Mesodermal cell (in vitro differentiated cells): ENCODE results near the gene KIF26B.

Source experiments
- H3K27ac ChIP-seq: 2 replicates; pipeline ENCODE4 v1.7.0; 2013; ENCODE audit warnings: mild to moderate bottlenecking, low read depth, low read length, moderate library complexity; ENCODE audit not compliant: severe bottlenecking
- H3K36me3 ChIP-seq: 2 replicates; pipeline ENCODE4 v1.7.1; 2013; ENCODE audit warnings: mild to moderate bottlenecking, low read length, moderate library complexity; ENCODE audit not compliant: control insufficient read depth, insufficient read depth
- H3K4me1 ChIP-seq: one replicate; pipeline ENCODE4 v1.7.1; 2013; ENCODE audit warnings: mild to moderate bottlenecking, low read length; ENCODE audit not compliant: insufficient read depth, control insufficient read depth, poor library complexity, severe bottlenecking
- H3K4me3 ChIP-seq: 2 replicates; pipeline ENCODE4 v1.7.0; 2013; ENCODE audit warnings: low read length, control low read depth, mild to moderate bottlenecking; ENCODE audit not compliant: insufficient read depth, poor library complexity, severe bottlenecking; ENCODE audit errors: extremely low read depth
- H3K9me3 ChIP-seq: 2 replicates; pipeline ENCODE4 v1.7.1; 2013; ENCODE audit warnings: mild to moderate bottlenecking, low read length, moderate library complexity; ENCODE audit not compliant: control insufficient read depth
- WGBS, 2 experiments: methylation state at CpG; one replicate each; pipeline ENCODE4 v1.1.5; 2013; ENCODE audit warnings: missing lambda C conversion rate in 2 of 2; ENCODE audit not compliant: insufficient coverage in 2 of 2; 5-methylcytosine and 5-hydroxymethylcytosine counted together

Gene KIF26B

DNA sequence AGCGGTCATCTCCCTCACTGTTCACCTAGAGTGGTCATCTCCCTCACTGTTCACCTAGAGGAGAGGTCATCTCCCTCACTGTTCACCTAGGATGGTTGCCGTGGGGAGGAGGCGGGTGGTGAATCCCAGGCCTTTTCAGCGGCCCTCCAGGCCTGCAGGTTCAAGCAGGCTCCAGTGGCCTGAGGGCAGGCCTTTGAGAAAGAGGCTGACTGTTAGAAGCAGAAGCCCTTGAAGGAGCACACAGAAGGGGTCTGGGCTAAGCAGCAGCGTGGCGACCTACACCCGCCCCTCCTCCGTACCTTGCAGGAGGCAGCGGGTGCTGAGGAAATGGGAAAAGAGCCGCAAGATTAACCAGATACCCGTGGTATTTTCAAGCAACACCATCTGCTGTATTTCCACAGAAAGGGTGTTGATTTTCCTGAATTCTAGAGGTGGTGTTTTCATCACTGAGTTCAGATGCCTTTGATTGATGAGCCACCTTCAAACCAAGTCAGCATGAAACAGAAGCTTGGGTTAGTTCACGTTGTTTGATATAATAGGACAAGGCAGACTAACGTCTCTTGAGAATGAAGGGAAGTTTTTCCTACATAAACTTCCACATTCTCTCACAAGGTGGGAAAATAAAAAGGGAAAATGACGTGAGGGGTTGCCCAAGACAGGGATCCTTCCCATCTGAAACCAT lies 289.5 kb downstream of the KIF26B start:
- no peak overlapping the region for H3K27ac ChIP-seq

DNA sequence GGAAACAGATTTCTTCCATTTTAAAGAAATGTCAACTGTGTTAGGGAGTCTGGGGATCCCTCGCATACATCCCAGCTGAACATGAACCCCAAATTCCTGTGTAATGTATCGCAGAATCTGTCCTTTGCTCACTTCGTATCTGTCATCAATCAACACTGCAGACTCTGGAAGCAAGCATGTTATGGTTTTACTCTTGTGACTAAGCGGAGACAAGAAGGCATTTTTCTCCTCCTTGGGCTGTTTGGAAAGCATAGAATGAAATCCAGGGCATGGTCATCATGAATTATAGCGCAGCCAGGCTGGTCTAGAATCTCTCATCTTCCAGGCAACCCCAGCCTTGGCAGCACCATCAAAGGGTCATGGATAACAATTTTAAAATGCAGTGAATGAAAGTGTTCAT lies 290.2 kb downstream of the KIF26B start:
- H3K27ac ChIP-seq, result no peak overlapping the region
- H3K9me3 ChIP-seq, result peaks cover 5% of the 10 kb centered on the region
- no peaks in the 10 kb centered on the region for H3K36me3 ChIP-seq
- no peaks in the 10 kb centered on the region for H3K4me1 ChIP-seq
- 89 to 94% methylated on average over 3 to 4 of the region's 5 CpGs for WGBS, 2 experiments
- no peak overlapping the region for H3K4me3 ChIP-seq

More for the DNA sequence above, 289.5 kb downstream of the KIF26B start:
- Histone ChIP-seq H3K4me1 (no peaks in the 10 kb centered on the region), H3K4me3 (no peak overlapping the region), H3K36me3 (no peaks in the 10 kb centered on the region), H3K9me3 (peaks cover 5% of the 10 kb centered on the region)
- 92% methylated on average over 7 to 10 of the region's 14 CpGs for WGBS, 2 experiments

DNA sequence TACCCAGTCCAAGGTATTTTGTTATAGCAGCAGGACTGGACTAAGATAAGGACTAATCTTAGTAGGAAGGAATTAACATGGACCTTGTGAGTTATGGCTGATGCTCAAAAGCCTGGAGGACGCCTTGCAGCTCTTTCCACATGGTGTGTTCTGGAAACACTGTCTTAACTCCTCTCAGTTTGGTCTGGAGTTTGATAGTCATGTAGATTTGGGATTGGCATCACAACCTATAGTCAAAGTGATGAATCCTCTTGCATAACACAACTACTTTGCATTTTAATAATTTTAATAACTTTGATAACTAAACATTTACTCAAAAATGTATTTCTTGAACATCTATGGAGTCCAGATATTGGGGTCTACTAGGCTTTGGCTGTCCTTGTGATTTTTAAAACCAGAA lies 293.7 kb downstream of the KIF26B start:
- Histone ChIP-seq H3K36me3 (no peaks in the 10 kb centered on the region), H3K4me3 (no peak overlapping the region), H3K27ac (peak overlapping the region; percentile 44), H3K4me1 (no peaks in the 10 kb centered on the region), H3K9me3 (peaks cover 5% of the 10 kb centered on the region)
- 100% methylated on average over 1 of the region's 1 CpG for WGBS, 2 experiments

DNA sequence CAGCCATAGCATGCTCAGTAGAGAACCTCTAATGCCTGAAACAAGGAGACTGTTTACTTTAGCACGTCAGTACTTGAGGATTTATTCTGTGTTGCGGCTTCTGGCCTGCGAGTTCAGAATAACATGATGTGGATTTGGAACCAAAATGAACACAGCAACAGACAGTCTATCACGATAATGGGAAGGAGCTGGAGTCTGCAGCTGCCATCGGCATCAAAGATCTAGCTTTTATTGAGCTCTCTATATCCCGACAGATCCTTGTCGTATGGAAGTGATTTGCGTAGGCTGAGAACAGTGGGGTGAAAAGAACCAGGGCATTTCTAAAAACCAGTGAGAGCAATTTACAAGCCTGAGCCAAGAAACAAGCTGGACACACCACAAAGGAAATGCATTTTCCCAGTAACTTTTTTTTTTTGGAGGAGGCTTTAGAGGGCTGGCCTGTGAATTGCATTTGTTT lies 294.2 kb downstream of the KIF26B start:
- H3K36me3 ChIP-seq, result no peaks in the 10 kb centered on the region
- H3K4me3 ChIP-seq, result no peak overlapping the region
- no peaks in the 10 kb centered on the region for H3K4me1 ChIP-seq
- 81 to 89% methylated on average over 8 of the region's 8 CpGs for whole genome bisulfite sequencing, 2 experiments
- H3K27ac ChIP-seq, result peak overlapping the region; percentile 44
- H3K9me3 ChIP-seq, result peaks cover 5% of the 10 kb centered on the region

DNA sequence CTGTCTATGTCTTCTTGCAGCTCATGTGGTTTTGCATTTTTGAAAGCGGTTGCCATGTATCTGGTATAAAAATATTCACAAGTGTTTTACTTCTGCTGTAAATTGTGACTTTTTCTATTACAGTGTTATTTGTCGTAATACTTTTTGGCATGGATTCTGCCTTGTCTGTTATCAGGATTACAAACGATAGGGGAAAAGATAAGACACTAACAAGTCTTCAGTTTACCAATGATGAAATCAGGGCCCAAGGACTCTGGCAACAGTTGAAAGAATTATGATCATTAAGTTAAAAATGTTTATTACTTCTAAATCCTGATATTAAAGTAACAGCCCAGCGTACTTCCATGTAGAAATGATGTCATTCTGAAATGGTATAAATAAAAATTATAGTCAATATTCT lies 298.8 kb downstream of the KIF26B start:
- Histone ChIP-seq H3K9me3 (no peaks in the 10 kb centered on the region), H3K36me3 (no peaks in the 10 kb centered on the region), H3K27ac (no peak overlapping the region), H3K4me3 (no peak overlapping the region), H3K4me1 (no peaks in the 10 kb centered on the region)
- 100% methylated on average over 2 of the region's 4 CpGs; no CpG with 5 or more reads in 1 of the 2 experiments for whole genome bisulfite sequencing, 2 experiments

DNA sequence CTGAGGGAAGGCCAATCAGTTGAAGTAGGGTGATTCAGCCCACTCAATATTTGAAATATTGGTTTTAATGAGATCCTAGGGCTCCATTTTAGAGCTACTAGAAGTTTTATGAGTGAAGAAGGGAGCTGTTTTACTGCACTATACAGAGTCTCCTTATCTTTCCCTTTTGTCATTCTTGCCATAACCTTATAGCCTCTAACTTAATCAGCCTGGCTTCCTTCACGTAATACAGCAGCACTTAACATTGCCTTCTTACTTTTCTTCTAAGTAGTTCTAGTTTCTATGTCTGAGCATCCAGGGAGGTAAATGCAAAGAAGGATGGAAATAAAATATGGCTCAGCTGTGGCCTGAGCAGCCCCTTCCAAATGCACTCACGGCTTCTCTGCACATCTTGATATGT lies 299.3 kb downstream of the KIF26B start:
- Histone ChIP-seq H3K4me3 (no peak overlapping the region), H3K36me3 (no peaks in the 10 kb centered on the region), H3K9me3 (no peaks in the 10 kb centered on the region), H3K4me1 (no peaks in the 10 kb centered on the region), H3K27ac (no peak overlapping the region)
- WGBS, 2 experiments, result 92% methylated on average over 1 to 2 of the region's 2 CpGs

DNA sequence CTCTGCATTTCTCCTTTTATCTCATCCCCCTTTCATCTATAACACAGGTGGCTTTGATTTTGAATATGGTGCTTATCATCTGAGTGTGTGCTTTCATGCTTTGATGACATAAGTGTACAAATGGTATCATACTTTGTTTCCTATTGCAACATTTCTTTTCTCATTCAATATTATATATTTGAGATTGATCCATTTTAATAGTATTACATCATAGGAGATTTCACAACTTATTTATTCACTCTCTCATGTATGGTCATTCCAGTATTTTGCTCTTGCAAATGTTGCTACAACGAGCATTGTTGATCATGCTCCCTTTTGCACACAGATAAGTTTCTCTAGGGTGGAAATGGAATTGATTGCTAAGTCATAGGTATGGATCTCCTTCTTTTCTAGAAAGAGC lies 302.8 kb downstream of the KIF26B start:
- no CpG with 5 or more reads among the region's 1 CpG for WGBS, 2 experiments
- Histone ChIP-seq H3K4me3 (no peak overlapping the region), H3K36me3 (no peaks in the 10 kb centered on the region), H3K9me3 (no peaks in the 10 kb centered on the region), H3K4me1 (no peaks in the 10 kb centered on the region), H3K27ac (no peak overlapping the region)

DNA sequence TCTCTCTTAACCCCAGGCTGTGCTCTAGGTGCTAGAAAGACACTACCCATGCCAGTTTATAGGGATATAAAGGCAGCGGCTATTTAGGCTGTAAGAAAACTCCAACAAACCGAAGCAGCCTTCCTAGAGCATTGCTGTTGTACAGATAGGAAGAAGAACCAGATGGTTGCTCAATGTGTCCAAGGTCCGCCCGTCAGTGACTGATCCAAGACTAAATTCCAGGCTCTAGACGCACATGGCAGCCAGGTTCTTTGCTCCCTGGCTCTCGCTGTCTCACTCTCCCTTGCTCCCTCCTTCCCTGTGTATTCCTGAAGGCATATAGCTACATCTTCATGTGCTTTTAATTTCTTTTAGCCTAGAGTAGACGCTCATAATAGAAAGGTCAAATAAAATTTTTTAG lies 303.4 kb downstream of the KIF26B start:
- 95 to 99% methylated on average over 6 of the region's 7 CpGs for WGBS, 2 experiments
- H3K36me3 ChIP-seq, result no peaks in the 10 kb centered on the region
- H3K27ac ChIP-seq, result no peak overlapping the region
- H3K9me3 ChIP-seq, result no peaks in the 10 kb centered on the region
- no peaks in the 10 kb centered on the region for H3K4me1 ChIP-seq
- no peak overlapping the region for H3K4me3 ChIP-seq

DNA sequence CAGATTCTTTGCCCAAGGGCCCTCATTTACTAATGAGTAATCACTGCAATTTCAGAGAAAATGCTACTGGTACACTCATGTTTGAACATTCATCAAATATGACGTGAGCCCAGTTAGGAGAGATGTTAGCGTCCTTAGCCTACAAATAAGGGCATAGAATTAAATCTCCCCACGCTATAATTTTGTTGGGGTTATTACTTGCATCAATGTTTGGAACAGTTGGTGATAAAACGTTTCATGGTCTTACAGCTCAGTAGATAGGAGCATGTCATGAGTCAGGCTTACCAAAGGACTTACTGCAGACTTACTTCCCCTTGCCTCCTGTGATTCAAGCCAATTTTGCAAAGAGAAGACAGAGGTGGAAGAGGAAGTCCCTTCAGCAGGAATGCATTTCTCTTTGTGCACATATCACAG lies 304.0 kb downstream of the KIF26B start:
- no peaks in the 10 kb centered on the region for H3K4me1 ChIP-seq
- H3K9me3 ChIP-seq, result no peaks in the 10 kb centered on the region
- WGBS, 2 experiments, result 60 to 70% methylated on average over 1 to 2 of the region's 4 CpGs
- H3K27ac ChIP-seq, result no peak overlapping the region
- no peaks in the 10 kb centered on the region for H3K36me3 ChIP-seq
- no peak overlapping the region for H3K4me3 ChIP-seq

DNA sequence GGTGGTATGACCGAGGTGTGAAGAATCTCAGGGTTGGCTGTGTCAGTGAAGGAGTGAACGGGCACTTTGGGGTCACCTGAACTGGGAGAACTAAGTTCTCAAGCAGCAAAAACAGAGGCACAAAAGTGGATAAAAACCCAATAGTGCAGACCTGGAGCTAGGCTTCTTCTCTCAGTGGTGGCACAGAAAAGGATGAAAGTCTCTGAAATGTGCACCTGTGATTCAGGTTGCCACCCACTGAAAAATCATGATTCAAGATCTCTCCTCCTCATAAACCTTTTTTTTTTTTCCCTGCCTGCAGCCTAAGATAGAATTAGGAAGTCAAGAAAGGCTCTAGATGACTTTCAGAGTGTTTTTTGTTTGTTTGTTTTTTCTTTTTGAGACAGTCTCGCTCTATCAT lies 304.8 kb downstream of the KIF26B start:
- H3K27ac ChIP-seq, result no peak overlapping the region
- no peaks in the 10 kb centered on the region for H3K9me3 ChIP-seq
- WGBS, 2 experiments, result 60 to 100% methylated on average over 1 to 2 of the region's 3 CpGs
- H3K4me3 ChIP-seq, result no peak overlapping the region
- H3K36me3 ChIP-seq, result no peaks in the 10 kb centered on the region
- no peaks in the 10 kb centered on the region for H3K4me1 ChIP-seq

DNA sequence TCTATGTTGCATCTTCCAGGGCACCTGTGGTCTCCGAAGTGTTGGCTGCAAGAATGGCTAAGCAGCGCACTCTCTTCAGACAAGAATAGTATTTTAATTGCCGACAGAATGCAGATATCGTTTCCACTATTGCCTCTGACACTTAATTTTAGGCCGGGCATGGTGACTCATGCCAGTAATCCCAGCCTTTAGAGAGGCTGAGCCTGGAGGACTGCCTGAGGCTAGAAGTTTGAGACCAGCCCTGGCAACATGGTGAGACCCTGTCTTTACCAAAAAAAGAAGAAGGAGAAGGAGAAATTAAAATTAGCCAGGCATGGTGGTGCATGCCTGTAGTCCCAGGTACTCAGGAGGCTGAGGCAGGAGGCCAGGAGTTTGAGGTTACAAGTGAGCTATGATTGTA lies 306.9 kb downstream of the KIF26B start:
- 90 to 94% methylated on average over 5 of the region's 5 CpGs for WGBS, 2 experiments
- Histone ChIP-seq H3K36me3 (no peaks in the 10 kb centered on the region), H3K9me3 (no peaks in the 10 kb centered on the region)

More for the DNA sequence above, 306.9 kb downstream of the KIF26B start:
- Histone ChIP-seq H3K4me1 (no peaks in the 10 kb centered on the region), H3K27ac (no peak overlapping the region), H3K4me3 (no peak overlapping the region)
